DOHH2 (cell line): ENCODE measurements around the gene ZSCAN32.
A peak's percentile ranks its signal among the peaks of the same experiment; 100 is the strongest.

Experiments used
- EZH2phosphoT487 ChIP-seq: fragments of 200-600 bp; sonication (generic); IDR thresholded peaks from 2 replicates; pipeline ENCODE4 v1.6.1; 2017; ENCODE audit warnings: borderline replicate concordance, mild to moderate bottlenecking, antibody characterized with exemption, low read length, moderate library complexity, mixed read lengths
- TF ChIP-seq, protein P1 (sequence below): fragments of 200-600 bp; sonication (generic); IDR thresholded peaks from one replicate; pipeline ENCODE4 v1.5.1; 2014; ENCODE audit warnings: antibody characterized with exemption, mild to moderate bottlenecking, low read depth, low read length; ENCODE audit not compliant: poor library complexity, severe bottlenecking

DNA sequence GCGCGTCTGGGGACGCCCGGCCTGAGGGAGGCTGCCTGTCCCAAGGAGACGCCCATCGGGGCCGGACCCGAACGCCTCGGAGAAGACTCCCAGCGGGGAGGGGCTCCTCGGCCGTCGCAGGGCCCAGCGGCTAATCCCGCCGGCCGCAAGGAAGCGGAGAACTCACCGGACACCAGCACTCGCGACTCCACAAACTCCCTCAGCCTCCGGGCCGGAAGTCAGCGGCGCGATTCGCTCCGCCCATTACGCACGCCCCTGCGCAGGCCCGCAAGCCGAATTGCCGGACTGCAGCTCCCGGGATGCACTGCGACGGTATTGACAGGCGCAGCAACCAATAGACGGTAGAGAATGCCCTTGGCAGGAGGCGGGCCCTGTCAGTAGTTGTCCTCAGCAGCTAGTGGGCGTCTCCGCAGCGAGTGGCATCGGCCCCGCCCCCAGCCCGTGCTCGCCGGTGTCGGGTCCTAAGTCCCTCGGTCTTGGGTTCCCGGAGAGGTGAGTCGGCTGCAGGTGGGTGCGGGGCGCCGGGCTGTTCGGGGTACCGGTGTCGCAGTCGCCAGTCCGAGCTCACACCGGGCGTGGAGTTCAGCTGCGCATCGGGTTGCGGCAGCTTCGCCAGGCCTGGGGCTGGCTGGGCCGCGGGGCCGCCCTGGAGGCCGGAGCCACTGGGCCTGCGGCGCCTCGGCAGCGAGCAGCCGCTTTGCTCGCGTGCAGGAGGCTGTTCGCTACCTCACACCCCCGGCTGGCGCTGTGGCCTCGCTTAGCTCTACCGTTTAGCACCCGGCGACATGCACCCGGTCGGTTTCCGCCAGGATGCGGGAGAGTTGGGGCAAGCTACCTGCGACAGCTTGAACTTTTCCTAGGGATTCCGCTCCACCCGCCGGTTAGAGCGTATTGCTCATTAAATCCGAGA, at the start of gene ZSCAN32, which contains the start of gene ZNF174:
- TF ChIP-seq, protein P1, sequence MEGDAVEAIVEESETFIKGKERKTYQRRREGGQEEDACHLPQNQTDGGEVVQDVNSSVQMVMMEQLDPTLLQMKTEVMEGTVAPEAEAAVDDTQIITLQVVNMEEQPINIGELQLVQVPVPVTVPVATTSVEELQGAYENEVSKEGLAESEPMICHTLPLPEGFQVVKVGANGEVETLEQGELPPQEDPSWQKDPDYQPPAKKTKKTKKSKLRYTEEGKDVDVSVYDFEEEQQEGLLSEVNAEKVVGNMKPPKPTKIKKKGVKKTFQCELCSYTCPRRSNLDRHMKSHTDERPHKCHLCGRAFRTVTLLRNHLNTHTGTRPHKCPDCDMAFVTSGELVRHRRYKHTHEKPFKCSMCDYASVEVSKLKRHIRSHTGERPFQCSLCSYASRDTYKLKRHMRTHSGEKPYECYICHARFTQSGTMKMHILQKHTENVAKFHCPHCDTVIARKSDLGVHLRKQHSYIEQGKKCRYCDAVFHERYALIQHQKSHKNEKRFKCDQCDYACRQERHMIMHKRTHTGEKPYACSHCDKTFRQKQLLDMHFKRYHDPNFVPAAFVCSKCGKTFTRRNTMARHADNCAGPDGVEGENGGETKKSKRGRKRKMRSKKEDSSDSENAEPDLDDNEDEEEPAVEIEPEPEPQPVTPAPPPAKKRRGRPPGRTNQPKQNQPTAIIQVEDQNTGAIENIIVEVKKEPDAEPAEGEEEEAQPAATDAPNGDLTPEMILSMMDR, result peak; percentile 15
- TF ChIP-seq EZH2phosphoT487, result no peak
